SK-N-SH (cell line): Measurements from ENCODE around the gene UHMK1. TPM values are rescaled to one million over a fixed set of nuclear protein-coding genes. Genes with fewer than 3 reads are reported as not detected.

ENCODE experiments used
- CTCF ChIA-PET: fragments of 300-600, 350-600 bp; formaldehyde crosslinking; extraction: SDS; loops from one replicate; lab custom pipeline; 2021; lab: Yijun Ruan, JAX
- POLR2A ChIA-PET: fragments of 350-600 bp; sonication (Branson Sonifier 250); formaldehyde crosslinking; extraction: SDS; loops from one replicate; lab custom pipeline; 2020; ENCODE audit warnings: antibody characterized with exemption, inconsistent platforms; lab: Yijun Ruan, JAX
- DNase-seq: peaks from one replicate; pipeline ENCODE4 v3.0.0; 2012
- H2AFZ ChIP-seq: fragments of 200-600 bp; sonication (generic); 2 replicates; pipeline ENCODE4 v1.8.1; 2016; ENCODE audit warnings: antibody characterized with exemption, mild to moderate bottlenecking, low read depth
- H3F3A ChIP-seq: fragments of 200-600 bp; sonication (generic); replicated peaks from 2 replicates; pipeline ENCODE3; 2016; ENCODE audit warnings: antibody characterized with exemption, mild to moderate bottlenecking; ENCODE audit not compliant: insufficient read depth
- H3K27ac ChIP-seq, 2 experiments: fragments of 200-500 bp in 1 of 2; fragments of 200-600 bp in 1 of 2; sonication (Bioruptor generic) in 1 of 2; sonication (generic), shearing (Covaris generic) in 1 of 2; 2 replicates each; pipeline versions ENCODE4 v1.5.1 to v1.6.1; 2014 to 2016; ENCODE audit warnings: low read depth in 2 of 2, inconsistent platforms in 1 of 2, low read length in 1 of 2, mild to moderate bottlenecking in 1 of 2, mixed read lengths in 1 of 2
- H3K27me3 ChIP-seq: fragments of 200-600 bp; sonication (generic), shearing (Covaris generic); 2 replicates; pipeline ENCODE4 v1.6.1; 2016; ENCODE audit warnings: mixed run types; ENCODE audit not compliant: insufficient read depth
- H3K36me3 ChIP-seq, 2 experiments: fragments of 200-500 bp in 1 of 2; fragments of 200-600 bp in 1 of 2; sonication (Bioruptor generic) in 1 of 2; sonication (generic) in 1 of 2; replicated peaks in 1 of 2; 2 replicates each; pipeline versions ENCODE3 to v1.5.1; 2014 to 2016; ENCODE audit warnings: low read length in 1 of 2, mild to moderate bottlenecking in 1 of 2; ENCODE audit not compliant: insufficient read depth in 2 of 2, control insufficient read depth in 1 of 2
- H3K4me1 ChIP-seq, 2 experiments: fragments of 200-500 bp in 1 of 2; fragments of 200-600 bp in 1 of 2; sonication (Bioruptor generic) in 1 of 2; sonication (generic), shearing (Covaris generic) in 1 of 2; 2 replicates each; pipeline versions ENCODE4 v1.5.1 to v1.6.1; 2014 to 2016; ENCODE audit warnings: low read depth in 1 of 2, low read length in 1 of 2, mixed run types in 1 of 2; ENCODE audit not compliant: insufficient read depth in 2 of 2, control insufficient read depth in 1 of 2
- H3K4me2 ChIP-seq: fragments of 200-600 bp; sonication (generic), shearing (Covaris generic); 2 replicates; pipeline ENCODE4 v1.6.1; 2017; ENCODE audit warnings: mixed run types
- H3K4me3 ChIP-seq, 2 experiments: fragments of 200-500 bp in 1 of 2; fragments of 200-600 bp in 1 of 2; sonication (Bioruptor generic) in 1 of 2; sonication (generic), shearing (Covaris generic) in 1 of 2; 2 replicates each; pipeline versions ENCODE4 v1.5.1 to v1.8.1; 2014 to 2016; ENCODE audit warnings: low read depth in 2 of 2, inconsistent platforms in 1 of 2, low read length in 1 of 2, mild to moderate bottlenecking in 1 of 2, mixed read lengths in 1 of 2, moderate library complexity in 1 of 2
- H3K79me2 ChIP-seq: fragments of 200-600 bp; sonication (generic); 2 replicates; pipeline ENCODE4 v1.8.1; 2017; ENCODE audit warnings: mild to moderate bottlenecking; ENCODE audit not compliant: insufficient read depth
- H3K9ac ChIP-seq: fragments of 200-600 bp; sonication (generic); 2 replicates; pipeline ENCODE4 v1.6.1; 2017; ENCODE audit warnings: mixed run types
- H3K9me2 ChIP-seq: fragments of 200-600 bp; sonication (generic); 2 replicates; pipeline ENCODE4 v1.6.1; 2017; ENCODE audit warnings: mixed run types
- H3K9me3 ChIP-seq: fragments of 200-600 bp; sonication (generic); 2 replicates; pipeline ENCODE4 v1.6.1; 2017; ENCODE audit warnings: mixed run types, mild to moderate bottlenecking, moderate library complexity
- H4K20me1 ChIP-seq: fragments of 200-600 bp; sonication (generic); 2 replicates; pipeline ENCODE4 v1.6.1; 2017; ENCODE audit warnings: mild to moderate bottlenecking, mixed run types; ENCODE audit not compliant: insufficient read depth
- CTCF ChIP-seq: fragments of 200-600 bp; sonication (generic); IDR thresholded peaks from 2 replicates; pipeline ENCODE4 v1.6.1; 2017; ENCODE audit warnings: antibody characterized with exemption, mild to moderate bottlenecking, moderate library complexity
- ELF1 ChIP-seq: IDR thresholded peaks from 2 replicates; pipeline ENCODE4 v1.4.0; 2012
- FOXJ3 ChIP-seq: sonication (generic); formaldehyde crosslinking; IDR thresholded peaks from 2 replicates; pipeline ENCODE4 v1.5.1; 2020; ENCODE audit warnings: mild to moderate bottlenecking, missing genetic modification reagents
- GABPA ChIP-seq: IDR thresholded peaks from 2 replicates; pipeline ENCODE4 v1.4.0; 2012; ENCODE audit warnings: low read depth, mild to moderate bottlenecking
- GATA2 ChIP-seq: sonication (generic); formaldehyde crosslinking; IDR thresholded peaks from 2 replicates; pipeline ENCODE4 v1.5.0; 2020; ENCODE audit warnings: mild to moderate bottlenecking, missing genetic modification reagents
- JUND ChIP-seq: IDR thresholded peaks from 2 replicates; pipeline ENCODE4 v1.4.0; 2012
- MAX ChIP-seq: IDR thresholded peaks from 2 replicates; pipeline ENCODE4 v1.4.0; 2012; ENCODE audit warnings: low read depth
- MXI1 ChIP-seq: IDR thresholded peaks from 2 replicates; pipeline ENCODE4 v1.6.1; 2012; ENCODE audit warnings: mild to moderate bottlenecking, low read depth, low read length, improper control_type of control experiment
- NFIC ChIP-seq: IDR thresholded peaks from 2 replicates; pipeline ENCODE4 v1.4.0; 2012; ENCODE audit warnings: borderline replicate concordance
- NRF1 ChIP-seq: IDR thresholded peaks from 2 replicates; pipeline ENCODE4 v1.6.1; 2012; ENCODE audit warnings: low read depth, mild to moderate bottlenecking, low read length
- RFX5 ChIP-seq: IDR thresholded peaks from 2 replicates; pipeline ENCODE4 v1.6.1; 2012; ENCODE audit warnings: mild to moderate bottlenecking, improper control_type of control experiment, low read length
- SIN3A ChIP-seq: IDR thresholded peaks from 2 replicates; pipeline ENCODE4 v1.6.1; 2012; ENCODE audit warnings: low read depth, mild to moderate bottlenecking, low read length, moderate library complexity, borderline replicate concordance
- SMC3 ChIP-seq: IDR thresholded peaks from 2 replicates; pipeline ENCODE4 v1.6.1; 2012; ENCODE audit warnings: low read depth, low read length, improper control_type of control experiment
- TCF12 ChIP-seq: IDR thresholded peaks from 2 replicates; pipeline ENCODE4 v1.4.0; 2012
- TEAD4 ChIP-seq: IDR thresholded peaks from 2 replicates; pipeline ENCODE4 v1.4.0; 2012; ENCODE audit warnings: mild to moderate bottlenecking, borderline replicate concordance; ENCODE audit not compliant: insufficient read depth
- USF1 ChIP-seq: IDR thresholded peaks from 2 replicates; pipeline ENCODE4 v1.4.0; 2012; ENCODE audit warnings: low read depth, borderline replicate concordance
- WGBS: methylation state at CpG from one replicate; pipeline ENCODE4 v1.1.6; 2017; ENCODE audit warnings: low lambda C conversion rate; 5-methylcytosine and 5-hydroxymethylcytosine counted together
- polyA plus RNA-seq, 3 experiments: library from polyadenylated mRNA; depleted of rRNA; stranded (reverse); fragments of >200 nt; gene quantifications; 2 replicates each; pipeline ENCODE4 v1.2.3, GENCODE V29; 2012
- TF ChIP-seq, protein P1 (sequence below): IDR thresholded peaks from 2 replicates; pipeline ENCODE4 v1.4.0; 2012; ENCODE audit warnings: low read depth, borderline replicate concordance
- TF ChIP-seq, protein P2 (sequence below): fragments of 150-350 bp; IDR thresholded peaks from 2 replicates; pipeline ENCODE4 v1.6.1; 2017; ENCODE audit warnings: antibody characterized with exemption, low read length, low read depth, borderline replicate concordance
- TF ChIP-seq, protein P3 (sequence below): IDR thresholded peaks from 2 replicates; pipeline ENCODE4; 2012

Gene UHMK1
- polyA plus RNA-seq, 1 of the 3 experiments (the other 2 are of a cell fraction) = 7.4 TPM

DNA sequence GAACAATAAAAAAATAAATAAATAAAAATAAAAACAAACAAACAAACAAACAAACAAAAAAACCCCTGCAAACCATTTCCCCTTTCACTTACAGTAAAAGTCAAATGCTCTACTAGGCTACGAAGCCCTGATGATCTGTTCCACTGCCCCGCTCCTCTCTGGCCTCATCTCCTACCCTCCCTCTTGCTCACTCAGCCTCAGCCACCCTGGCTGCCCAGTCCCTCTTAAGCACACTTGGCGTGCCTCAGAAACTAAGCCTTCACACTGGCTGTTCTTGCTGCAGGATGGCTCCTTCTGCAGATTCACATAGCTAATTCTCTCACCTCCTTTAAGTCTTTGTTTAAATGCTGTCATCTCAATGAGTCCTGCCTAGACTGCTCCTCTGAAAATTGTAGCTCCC is 30.8 kb upstream of the UHMK1 start (continued):
- TF ChIP-seq MAX (no peak), NRF1 (no peak), SIN3A (no peak), SMC3 (no peak), ELF1 (no peak)

- no peak for TF ChIP-seq FOXJ3 (CRISPR knock-in tag)
- TF ChIP-seq, protein P1, sequence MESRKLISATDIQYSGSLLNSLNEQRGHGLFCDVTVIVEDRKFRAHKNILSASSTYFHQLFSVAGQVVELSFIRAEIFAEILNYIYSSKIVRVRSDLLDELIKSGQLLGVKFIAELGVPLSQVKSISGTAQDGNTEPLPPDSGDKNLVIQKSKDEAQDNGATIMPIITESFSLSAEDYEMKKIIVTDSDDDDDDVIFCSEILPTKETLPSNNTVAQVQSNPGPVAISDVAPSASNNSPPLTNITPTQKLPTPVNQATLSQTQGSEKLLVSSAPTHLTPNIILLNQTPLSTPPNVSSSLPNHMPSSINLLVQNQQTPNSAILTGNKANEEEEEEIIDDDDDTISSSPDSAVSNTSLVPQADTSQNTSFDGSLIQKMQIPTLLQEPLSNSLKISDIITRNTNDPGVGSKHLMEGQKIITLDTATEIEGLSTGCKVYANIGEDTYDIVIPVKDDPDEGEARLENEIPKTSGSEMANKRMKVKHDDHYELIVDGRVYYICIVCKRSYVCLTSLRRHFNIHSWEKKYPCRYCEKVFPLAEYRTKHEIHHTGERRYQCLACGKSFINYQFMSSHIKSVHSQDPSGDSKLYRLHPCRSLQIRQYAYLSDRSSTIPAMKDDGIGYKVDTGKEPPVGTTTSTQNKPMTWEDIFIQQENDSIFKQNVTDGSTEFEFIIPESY = no peak
- no peak for TF ChIP-seq GABPA
- no peak for TF ChIP-seq NRF1
- no peak for TF ChIP-seq CTCF
- no peak for TF ChIP-seq TEAD4
- no peak for TF ChIP-seq SIN3A
- no peak for TF ChIP-seq JUND
- TF ChIP-seq, protein P2, sequence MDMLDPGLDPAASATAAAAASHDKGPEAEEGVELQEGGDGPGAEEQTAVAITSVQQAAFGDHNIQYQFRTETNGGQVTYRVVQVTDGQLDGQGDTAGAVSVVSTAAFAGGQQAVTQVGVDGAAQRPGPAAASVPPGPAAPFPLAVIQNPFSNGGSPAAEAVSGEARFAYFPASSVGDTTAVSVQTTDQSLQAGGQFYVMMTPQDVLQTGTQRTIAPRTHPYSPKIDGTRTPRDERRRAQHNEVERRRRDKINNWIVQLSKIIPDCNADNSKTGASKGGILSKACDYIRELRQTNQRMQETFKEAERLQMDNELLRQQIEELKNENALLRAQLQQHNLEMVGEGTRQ = no peak
- no peak for TF ChIP-seq RFX5
- TF ChIP-seq TCF12 = no peak
- no peak for TF ChIP-seq SMC3
- TF ChIP-seq USF1 = no peak
- TF ChIP-seq, protein P3, sequence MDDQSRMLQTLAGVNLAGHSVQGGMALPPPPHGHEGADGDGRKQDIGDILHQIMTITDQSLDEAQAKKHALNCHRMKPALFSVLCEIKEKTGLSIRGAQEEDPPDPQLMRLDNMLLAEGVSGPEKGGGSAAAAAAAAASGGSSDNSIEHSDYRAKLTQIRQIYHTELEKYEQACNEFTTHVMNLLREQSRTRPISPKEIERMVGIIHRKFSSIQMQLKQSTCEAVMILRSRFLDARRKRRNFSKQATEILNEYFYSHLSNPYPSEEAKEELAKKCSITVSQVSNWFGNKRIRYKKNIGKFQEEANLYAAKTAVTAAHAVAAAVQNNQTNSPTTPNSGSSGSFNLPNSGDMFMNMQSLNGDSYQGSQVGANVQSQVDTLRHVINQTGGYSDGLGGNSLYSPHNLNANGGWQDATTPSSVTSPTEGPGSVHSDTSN = no peak
- no peak for TF ChIP-seq MXI1
- TF ChIP-seq NFIC = no peak
- TF ChIP-seq MAX = no peak
- no peak for TF ChIP-seq GATA2 (CRISPR knock-in tag)
- H4K20me1 ChIP-seq = no peaks in the 10 kb centered on the region
- H3K4me2 ChIP-seq = no peak overlapping the region
- no peak overlapping the region for H3K9ac ChIP-seq
- ChIA-PET CTCF (no interaction called here), POLR2A (no interaction called here)
- H3F3A ChIP-seq = no peaks in the 10 kb centered on the region
- no peak for DNase-seq
- no peaks in the 10 kb centered on the region for H3K9me2 ChIP-seq
- no peaks in the 10 kb centered on the region for H3K27me3 ChIP-seq
- whole genome bisulfite sequencing = 8% methylated on average over 2 of the region's 2 CpGs
- H3K27ac ChIP-seq = no peak overlapping the region
- H2AFZ ChIP-seq = no peak overlapping the region
- no peaks in the 10 kb centered on the region for H3K4me1 ChIP-seq
- no peaks in the 10 kb centered on the region for H3K79me2 ChIP-seq
- no peak overlapping the region for H3K4me3 ChIP-seq
- H3K36me3 ChIP-seq = no peaks in the 10 kb centered on the region
- no peaks in the 10 kb centered on the region for H3K9me3 ChIP-seq
Observed at GRCh38 chr1:162470216-162470615, 27.4 kb upstream of the UHMK1 start.
